ENCODE results near the gene VEGFC.

VEGFC gene

GRCh38 chr4:176781739-176782100 lies 11.0 kb downstream of the VEGFC start:
- peaks cover 39% of the 10 kb centered on the region for H3K36me3 ChIP-seq (ENCODE audit: low read depth)
- no peaks in the 10 kb centered on the region for H3K27me3 ChIP-seq (ENCODE audit: insufficient read depth, poor library complexity, severe bottlenecking)
- peak overlapping the region; percentile 69 for H3K27ac ChIP-seq (ENCODE audit: poor library complexity, severe bottlenecking)
- peak; percentile 45; the same call in 2 of the 3 replicates for ATAC-seq (ENCODE audit: low read depth)
- no peak for TF ChIP-seq CTCF (IDR thresholded peaks at IDR 0.05; ENCODE audit: poor library complexity, severe bottlenecking)
- H3K9me3 ChIP-seq (ENCODE audit: severe bottlenecking), result no peaks in the 10 kb centered on the region
- H3K4me1 ChIP-seq (ENCODE audit: insufficient read depth, poor library complexity, severe bottlenecking), result peaks cover 85% of the 10 kb centered on the region
- DNase-seq (ENCODE audit: low spot score), result no peak
- no peak overlapping the region for H3K4me3 ChIP-seq (ENCODE audit: severe bottlenecking)

GRCh38 chr4:176780995-176781738 lies 11.6 kb downstream of the VEGFC start:
- Histone ChIP-seq H3K27ac (ENCODE audit: poor library complexity, severe bottlenecking) (peak overlapping the region; percentile 69), H3K9me3 (ENCODE audit: severe bottlenecking) (no peaks in the 10 kb centered on the region), H3K4me3 (ENCODE audit: severe bottlenecking) (no peak overlapping the region), H3K4me1 (ENCODE audit: insufficient read depth, poor library complexity, severe bottlenecking) (peaks cover 85% of the 10 kb centered on the region), H3K27me3 (ENCODE audit: insufficient read depth, poor library complexity, severe bottlenecking) (no peaks in the 10 kb centered on the region), H3K36me3 (ENCODE audit: low read depth) (peaks cover 35% of the 10 kb centered on the region)
- DNase-seq (ENCODE audit: low spot score), result no peak
- TF ChIP-seq CTCF (IDR thresholded peaks at IDR 0.05; ENCODE audit: poor library complexity, severe bottlenecking), result no peak
- peak; percentile 46 for ATAC-seq (ENCODE audit: low read depth)

GRCh38 chr4:176779421-176779820 lies 13.3 kb downstream of the VEGFC start:
- peak overlapping the region; percentile 69 for H3K27ac ChIP-seq (ENCODE audit: poor library complexity, severe bottlenecking)
- ATAC-seq (ENCODE audit: low read depth), result no peak
- peaks cover 90% of the 10 kb centered on the region for H3K4me1 ChIP-seq (ENCODE audit: insufficient read depth, poor library complexity, severe bottlenecking)
- TF ChIP-seq CTCF (IDR thresholded peaks at IDR 0.05; ENCODE audit: poor library complexity, severe bottlenecking), result no peak
- H3K27me3 ChIP-seq (ENCODE audit: insufficient read depth, poor library complexity, severe bottlenecking), result no peaks in the 10 kb centered on the region
- no peak for DNase-seq (ENCODE audit: low spot score)
- no peak overlapping the region for H3K4me3 ChIP-seq (ENCODE audit: severe bottlenecking)
- no peaks in the 10 kb centered on the region for H3K9me3 ChIP-seq (ENCODE audit: severe bottlenecking)
- peaks cover 33% of the 10 kb centered on the region for H3K36me3 ChIP-seq (ENCODE audit: low read depth)

- Histone ChIP-seq H3K4me1 (ENCODE audit: insufficient read depth, poor library complexity, severe bottlenecking) (peaks cover 88% of the 10 kb centered on the region), H3K9me3 (ENCODE audit: severe bottlenecking) (no peaks in the 10 kb centered on the region), H3K36me3 (ENCODE audit: low read depth) (peaks cover 40% of the 10 kb centered on the region), H3K4me3 (ENCODE audit: severe bottlenecking) (no peak overlapping the region), H3K27ac (ENCODE audit: poor library complexity, severe bottlenecking) (peak overlapping the region; percentile 69), H3K27me3 (ENCODE audit: insufficient read depth, poor library complexity, severe bottlenecking) (no peaks in the 10 kb centered on the region)
- no peak for TF ChIP-seq CTCF (IDR thresholded peaks at IDR 0.05; ENCODE audit: poor library complexity, severe bottlenecking)
- ATAC-seq (ENCODE audit: low read depth), result peak; percentile 72
- no peak for DNase-seq (ENCODE audit: low spot score)
These were observed 14.2 kb downstream of the VEGFC start for GRCh38 chr4:176778491-176778890.

- Histone ChIP-seq H3K36me3 (ENCODE audit: low read depth) (peaks cover 40% of the 10 kb centered on the region), H3K27ac (ENCODE audit: poor library complexity, severe bottlenecking) (peak overlapping the region; percentile 69), H3K4me3 (ENCODE audit: severe bottlenecking) (no peak overlapping the region), H3K4me1 (ENCODE audit: insufficient read depth, poor library complexity, severe bottlenecking) (peaks cover 88% of the 10 kb centered on the region), H3K27me3 (ENCODE audit: insufficient read depth, poor library complexity, severe bottlenecking) (no peaks in the 10 kb centered on the region), H3K9me3 (ENCODE audit: severe bottlenecking) (no peaks in the 10 kb centered on the region)
- TF ChIP-seq CTCF (IDR thresholded peaks at IDR 0.05; ENCODE audit: poor library complexity, severe bottlenecking), result no peak
- ATAC-seq (ENCODE audit: low read depth), result peak; percentile 40; the same call in 2 of the 3 replicates
- DNase-seq (ENCODE audit: low spot score), result no peak
These were observed 14.7 kb downstream of the VEGFC start for GRCh38 chr4:176778063-176778462.

Measured in RWPE2 (cell line).